ENCODE results near the gene UCP3. TPM values are rescaled to one million over a fixed set of nuclear protein-coding genes. Genes with fewer than 3 reads are reported as not detected.

The UCP3 gene
- total and polyA plus RNA-seq, 3 experiments from 2014 or later, result 0.36 to 2.9 (median 2.8) TPM

DNA sequence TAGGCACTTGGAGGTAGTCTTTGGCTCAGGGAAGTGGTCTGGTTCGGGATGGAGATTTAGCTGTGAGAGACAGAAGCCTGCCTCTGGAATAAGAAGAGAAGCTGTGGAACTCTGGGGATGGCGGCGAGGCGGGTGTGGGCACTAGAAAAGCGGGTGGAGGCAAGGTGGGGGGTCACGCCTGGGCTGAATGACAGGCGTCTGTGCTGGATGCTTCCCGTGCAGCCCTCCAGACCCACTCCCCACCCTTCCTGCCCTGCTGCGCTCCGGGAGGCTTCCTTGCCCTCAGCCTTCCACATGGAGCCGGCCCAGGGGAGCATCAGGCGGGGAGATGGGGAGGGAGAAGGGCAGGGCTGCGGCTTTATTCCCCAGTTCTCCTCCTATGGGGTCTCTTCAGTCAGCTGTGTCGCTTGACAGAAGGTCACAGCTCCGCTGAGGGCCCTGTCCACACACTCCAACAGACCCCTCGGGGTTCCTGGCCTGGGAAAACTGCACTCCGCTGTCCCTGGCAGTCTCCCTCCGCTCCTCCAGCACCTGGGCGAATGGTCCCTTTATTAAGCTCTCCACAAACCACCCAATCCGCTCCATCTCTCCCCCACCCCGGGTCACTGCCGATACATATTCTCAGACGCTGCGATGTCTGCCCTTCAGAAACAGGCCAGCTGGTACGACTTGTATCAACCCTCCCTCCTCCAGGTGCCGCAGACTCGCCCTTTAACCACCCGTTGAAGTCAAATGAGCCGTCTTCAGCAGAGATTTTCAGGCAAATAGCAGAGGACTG is 51.8 kb downstream of the UCP3 start:
- Mint-ChIP-seq H3K9me3 (no peaks in the 10 kb centered on the region), H3K27ac (no peak overlapping the region), H3K4me3 (peak overlapping the region in 3 of 7 donors; percentile 35 to 63 (median 52)), H3K4me1 (peaks cover 0 to 3% (median 0%) of the 10 kb centered on the region in 3 donors), H3K36me3 (peaks cover 0 to 2% (median 0%) of the 10 kb centered on the region in 3 donors), H3K27me3 (peaks cover 7 to 17% of the 10 kb centered on the region in 2 donors)
- H3K4me3 ChIP-seq (ENCODE audit: low read length), result no peak overlapping the region
- no peaks in the 10 kb centered on the region for H3K9me3 ChIP-seq (ENCODE audit: low read length)
- no peaks in the 10 kb centered on the region for H3K4me1 ChIP-seq (ENCODE audit: insufficient read depth, low read length)
- CTCF ChIA-PET, result no interaction called here
- POLR2A ChIA-PET, result interaction anchor here (0.7 kb wide), 1 partner anchor 10 kb away, joined by 4 read pairs; no protein-coding TSS in a partner anchor
- H3K36me3 ChIP-seq (ENCODE audit: insufficient read depth, low read length), result no peaks in the 10 kb centered on the region
- H3K27ac ChIP-seq (ENCODE audit: low read depth, low read length), result no peak overlapping the region
- no peak for DNase-seq
- H3K27me3 ChIP-seq (ENCODE audit: insufficient read depth, low read length, poor library complexity, severe bottlenecking), result no peaks in the 10 kb centered on the region

DNA sequence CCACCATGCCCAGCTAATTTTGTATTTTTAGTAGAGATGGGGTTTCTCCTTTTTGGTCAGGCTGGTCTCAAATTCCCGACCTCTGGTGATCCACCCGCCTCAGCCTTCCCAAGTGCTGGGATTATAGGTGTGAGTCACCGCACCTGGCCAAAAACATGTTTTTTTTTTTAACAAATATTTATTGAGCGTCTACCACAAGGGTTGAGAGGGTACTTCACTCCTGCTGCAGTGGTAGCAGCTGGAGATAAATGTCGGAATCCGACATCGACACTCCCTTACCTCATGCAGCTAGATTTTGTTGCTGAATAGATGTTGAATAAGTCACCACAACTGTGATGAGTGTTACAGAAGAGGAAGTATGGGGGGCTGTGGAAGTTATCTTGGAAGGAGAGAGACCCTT is 57.1 kb downstream of the UCP3 start:
- Mint-ChIP-seq H3K27me3 (peaks cover 7 to 12% of the 10 kb centered on the region in 2 donors), H3K4me3 (no peak overlapping the region), H3K36me3 (peaks cover 0 to 4% (median 4%) of the 10 kb centered on the region in 3 donors), H3K9me3 (no peaks in the 10 kb centered on the region), H3K27ac (no peak overlapping the region), H3K4me1 (no peaks in the 10 kb centered on the region)
- CTCF ChIA-PET, result no interaction called here
- Histone ChIP-seq H3K27me3 (ENCODE audit: insufficient read depth, low read length, poor library complexity, severe bottlenecking) (no peaks in the 10 kb centered on the region), H3K36me3 (ENCODE audit: insufficient read depth, low read length) (no peaks in the 10 kb centered on the region), H3K4me1 (ENCODE audit: insufficient read depth, low read length) (no peaks in the 10 kb centered on the region), H3K9me3 (ENCODE audit: low read length) (no peaks in the 10 kb centered on the region), H3K4me3 (ENCODE audit: low read length) (no peak overlapping the region), H3K27ac (ENCODE audit: low read depth, low read length) (no peak overlapping the region)
- POLR2A ChIA-PET, result no interaction called here
- no peak for DNase-seq

DNA sequence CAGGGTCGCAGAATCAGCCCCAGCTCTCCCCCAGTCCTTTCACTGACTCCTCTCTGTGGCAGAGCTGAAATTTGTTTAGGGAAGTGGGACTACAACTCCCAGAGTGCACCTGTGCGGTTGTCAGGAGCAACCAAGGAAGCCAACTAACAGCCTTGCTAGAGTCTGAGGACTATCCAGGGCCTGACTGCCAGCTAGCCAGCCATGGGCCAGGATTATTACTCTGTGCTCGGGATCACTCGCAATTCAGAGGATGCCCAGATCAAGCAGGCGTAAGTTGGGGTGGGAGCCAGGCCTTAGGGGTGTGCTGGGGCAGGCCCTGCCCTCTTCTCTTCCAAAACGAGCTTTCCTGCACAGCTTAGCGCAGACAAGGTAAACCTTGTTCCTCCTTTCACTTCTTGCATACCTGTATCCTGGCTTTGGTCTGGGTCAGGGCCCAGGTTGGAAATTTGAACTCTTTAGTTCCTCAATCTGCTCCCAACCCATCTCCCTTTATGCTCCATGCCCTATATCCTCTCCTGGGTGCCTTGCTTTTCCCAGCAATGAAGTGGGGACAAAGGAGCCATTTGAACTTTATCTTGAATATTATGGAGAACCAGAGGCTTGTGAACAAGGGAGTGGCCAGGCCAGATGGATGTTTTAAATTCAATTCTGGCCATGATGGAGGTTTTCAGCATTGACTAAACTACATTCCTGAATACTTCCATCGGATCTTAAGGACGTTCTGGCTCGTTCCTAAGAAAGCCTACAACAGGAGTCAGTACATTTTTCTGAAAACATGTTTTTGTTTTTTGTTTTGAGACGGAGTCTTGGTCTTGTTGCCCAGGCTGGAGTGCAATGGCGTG is 57.8 kb downstream of the UCP3 start, which contains the start of gene DNAJB13:
Gene DNAJB13 (plus strand): TSS at position 158 of the 842 bp plus-strand sequence. CDS start 44 bp downstream, at position 202.
- Histone ChIP-seq H3K27ac (ENCODE audit: low read depth, low read length) (no peak within 1 kb of the TSS), H3K27me3 (ENCODE audit: insufficient read depth, low read length, poor library complexity, severe bottlenecking) (no peaks in the 10 kb centered on the region), H3K4me1 (ENCODE audit: insufficient read depth, low read length) (no peaks in the 10 kb centered on the region), H3K9me3 (ENCODE audit: low read length) (no peaks in the 10 kb centered on the region), H3K36me3 (ENCODE audit: insufficient read depth, low read length) (no peaks in the 10 kb centered on the region), H3K4me3 (ENCODE audit: low read length) (no peak within 1 kb of the TSS)
- Mint-ChIP-seq H3K4me1 (no peaks in the 10 kb centered on the region), H3K27ac (no peak within 1 kb of the TSS), H3K4me3 (no peak within 1 kb of the TSS), H3K27me3 (peaks cover 5 to 7% of the 10 kb centered on the region in 2 donors), H3K36me3 (peaks cover 0 to 6% (median 4%) of the 10 kb centered on the region in 3 donors), H3K9me3 (no peaks in the 10 kb centered on the region)
- ChIA-PET CTCF (no interaction called here), POLR2A (no interaction called here)
- DNase-seq, result no peak

Other genes with a start within 250 kb of the UCP3 start
- 10 to 100 TPM; 66.9 to 69.9 TPM for gene RAB6A, start 248.0 kb downstream of the UCP3 start, total RNA-seq
- gene RAB6A, start 248.0 kb downstream of the UCP3 start, polyA plus RNA-seq, result 125 TPM
- 10 to 100 TPM; 63.1 to 66.7 TPM for gene MRPL48, start 221.2 kb downstream of the UCP3 start, total RNA-seq
- gene MRPL48, start 221.2 kb downstream of the UCP3 start, polyA plus RNA-seq, result 56.8 TPM
- 100 to 1,000 TPM; 106 TPM for gene COA4, start 132.2 kb downstream of the UCP3 start, total RNA-seq
- gene COA4, start 132.2 kb downstream of the UCP3 start, polyA plus RNA-seq, result 59.8 TPM
- 10 to 100 TPM; 27.1 to 29.5 TPM for gene PAAF1, start 132.1 kb downstream of the UCP3 start, total RNA-seq
- gene PAAF1, start 132.1 kb downstream of the UCP3 start, polyA plus RNA-seq, result 18.9 TPM
- gene DNAJB13, start 58.1 kb downstream of the UCP3 start, total RNA-seq, result under 1 TPM; 0.31 to 0.44 TPM
- gene DNAJB13, start 58.1 kb downstream of the UCP3 start, polyA plus RNA-seq, result not detected
- gene UCP2, start 26.2 kb downstream of the UCP3 start, total RNA-seq, result 100 to 1,000 TPM; 279 to 295 TPM
- 962 TPM for gene UCP2, start 26.2 kb downstream of the UCP3 start, polyA plus RNA-seq
- gene C2CD3, start 161.9 kb upstream of the UCP3 start, total RNA-seq, result 10 to 100 TPM; 35.6 to 41.7 TPM
- 9.1 TPM for gene C2CD3, start 161.9 kb upstream of the UCP3 start, polyA plus RNA-seq
- 10 to 100 TPM; 33.0 to 42.0 TPM for gene PPME1, start 162.2 kb upstream of the UCP3 start, total RNA-seq
- gene PPME1, start 162.2 kb upstream of the UCP3 start, polyA plus RNA-seq, result 20.9 TPM